Mucosa of rectum (tissue), 2 donors: ENCODE results near the gene ZNF248.
"Not testable (repeated sequence)": the region's sequence is repeated elsewhere in the genome, so short reads cannot be mapped to it uniquely, and the experiment has no call there.

Experiments
- H3K27ac ChIP-seq, 2 donors: one replicate each; pipeline ENCODE4 v1.7.0; 2013; ENCODE audit warnings: inconsistent platforms in 2 of 2, low read depth in 2 of 2, low read length in 2 of 2
- H3K27me3 ChIP-seq, 2 donors: one replicate each; pipeline ENCODE4 v1.7.0; 2013; ENCODE audit warnings: low read length in 2 of 2; ENCODE audit not compliant: control insufficient read depth in 2 of 2, insufficient read depth in 2 of 2
- H3K36me3 ChIP-seq, 2 donors: one replicate each; pipeline ENCODE4 v1.7.0; 2013; ENCODE audit warnings: low read length in 2 of 2; ENCODE audit not compliant: control insufficient read depth in 2 of 2, insufficient read depth in 2 of 2
- H3K4me1 ChIP-seq, 2 donors: one replicate each; pipeline ENCODE4 v1.7.0; 2013; ENCODE audit warnings: low read length in 2 of 2, mild to moderate bottlenecking in 1 of 2; ENCODE audit not compliant: control insufficient read depth in 2 of 2, insufficient read depth in 2 of 2
- H3K4me3 ChIP-seq, 2 donors: one replicate each; pipeline ENCODE4 v1.7.0; 2013; ENCODE audit warnings: low read length in 2 of 2
- H3K9ac ChIP-seq, 2 donors: one replicate each; pipeline ENCODE4 v1.7.0; 2013; ENCODE audit warnings: low read length in 2 of 2, low read depth in 1 of 2, mild to moderate bottlenecking in 1 of 2
- H3K9me3 ChIP-seq, 2 donors: one replicate each; pipeline ENCODE4 v1.7.0; 2013; ENCODE audit warnings: low read length in 2 of 2; ENCODE audit not compliant: control insufficient read depth in 2 of 2
- donor health status: healthy.
- donor health status: Normal muscosa, but diverticular disease.

Gene ZNF248

GRCh38 chr10:37865957-37866803 lies 8.8 kb upstream of the ZNF248 start:
- Histone ChIP-seq H3K4me1 (no peaks in the 10 kb centered on the region), H3K9me3 (no peaks in the 10 kb centered on the region), H3K4me3 (no peak overlapping the region), H3K27ac (no peak overlapping the region), H3K9ac (no peak overlapping the region), H3K36me3 (no peaks in the 10 kb centered on the region), H3K27me3 (no peaks in the 10 kb centered on the region)

- no peaks in the 10 kb centered on the region for H3K27me3 ChIP-seq
- H3K9me3 ChIP-seq = peaks cover 0 to 2% of the 10 kb centered on the region in 2 donors
- no peak overlapping the region for H3K4me3 ChIP-seq
- H3K27ac ChIP-seq = no peak overlapping the region
- no peaks in the 10 kb centered on the region for H3K36me3 ChIP-seq
- H3K9ac ChIP-seq = no peak overlapping the region
- H3K4me1 ChIP-seq = peaks cover 0 to 3% of the 10 kb centered on the region in 2 donors
These were observed 7.9 kb upstream of the ZNF248 start for GRCh38 chr10:37865264-37865663.

DNA sequence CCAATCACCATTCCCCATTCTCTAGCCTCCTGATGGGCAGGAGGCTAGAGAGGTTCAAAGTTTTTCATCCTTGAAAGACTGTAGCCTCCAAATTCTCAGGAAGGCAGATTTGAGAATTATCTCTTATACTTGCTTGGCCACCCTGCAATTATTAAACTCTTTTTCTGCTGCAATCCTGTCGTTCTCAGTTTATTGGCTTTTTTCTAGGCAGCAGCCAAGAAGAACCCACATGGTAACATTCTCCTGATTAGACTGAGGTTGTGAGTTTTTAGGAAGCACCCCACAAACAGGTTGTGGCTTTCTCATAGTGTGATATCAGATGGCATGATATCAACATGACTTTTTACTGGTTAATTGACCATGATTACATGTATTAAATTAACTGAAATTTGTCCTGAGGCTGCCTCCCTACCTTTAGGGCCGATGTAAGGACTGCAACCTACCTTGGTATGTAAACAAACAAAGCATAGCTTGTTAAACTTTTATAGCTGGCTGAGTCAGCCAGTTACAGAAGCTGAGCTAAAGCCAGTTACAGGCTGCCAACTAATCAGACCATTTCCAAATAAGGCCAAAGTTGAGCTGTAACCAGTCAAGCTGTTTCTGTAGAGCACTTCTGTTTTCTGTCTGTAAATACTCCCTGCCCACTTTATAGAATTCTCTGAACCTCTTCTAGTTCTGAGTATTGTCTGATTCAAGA lies 3.2 kb upstream of the ZNF248 start:
- peaks cover 8 to 14% of the 10 kb centered on the region in 2 donors for H3K4me1 ChIP-seq
- H3K9ac ChIP-seq = peak overlapping the region in 1 of 2 donors; percentile 1
- H3K36me3 ChIP-seq = no peaks in the 10 kb centered on the region
- no peaks in the 10 kb centered on the region for H3K27me3 ChIP-seq
- no peak overlapping the region for H3K4me3 ChIP-seq
- peaks cover 0 to 4% of the 10 kb centered on the region in 2 donors for H3K9me3 ChIP-seq
- H3K27ac ChIP-seq = peak overlapping the region; percentile 56 to 71

DNA sequence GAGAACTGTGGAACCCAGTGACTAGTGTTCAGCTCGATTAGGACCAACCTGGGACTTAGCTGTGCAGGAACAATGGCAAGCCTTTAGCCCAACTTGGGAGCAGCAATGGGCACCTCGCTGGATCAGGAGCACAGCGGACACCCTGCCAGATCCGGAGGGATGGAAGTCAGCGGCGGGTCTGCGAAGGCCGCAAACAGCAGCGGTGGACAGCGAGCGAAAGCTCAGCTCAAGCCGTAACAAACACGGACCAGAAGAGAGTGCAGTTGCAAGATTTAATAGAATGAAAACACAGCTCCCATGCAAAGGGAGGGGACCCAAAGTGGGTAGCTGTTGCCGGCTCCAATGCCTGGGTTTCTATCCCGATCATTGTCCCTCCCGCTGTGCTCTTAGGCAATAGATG lies 1.9 kb upstream of the ZNF248 start:
- not testable (repeated sequence) for H3K36me3 ChIP-seq, H3K27me3 ChIP-seq, H3K9me3 ChIP-seq, H3K4me3 ChIP-seq, H3K27ac ChIP-seq, H3K9ac ChIP-seq
- peaks cover 13 to 22% of the 10 kb centered on the region in 2 donors for H3K4me1 ChIP-seq

GRCh38 chr10:37856881-37857286 lies 526 bp downstream of the ZNF248 start:
- no peaks in the 10 kb centered on the region for H3K36me3 ChIP-seq
- H3K27me3 ChIP-seq = no peaks in the 10 kb centered on the region
- peak overlapping the region; percentile 95 to 97 for H3K4me3 ChIP-seq
- peak overlapping the region; percentile 95 to 100 for H3K9ac ChIP-seq
- peak overlapping the region; percentile 100 for H3K27ac ChIP-seq
- peaks cover 13 to 22% of the 10 kb centered on the region in 2 donors for H3K4me1 ChIP-seq
- peaks cover 0 to 4% of the 10 kb centered on the region in 2 donors for H3K9me3 ChIP-seq

DNA sequence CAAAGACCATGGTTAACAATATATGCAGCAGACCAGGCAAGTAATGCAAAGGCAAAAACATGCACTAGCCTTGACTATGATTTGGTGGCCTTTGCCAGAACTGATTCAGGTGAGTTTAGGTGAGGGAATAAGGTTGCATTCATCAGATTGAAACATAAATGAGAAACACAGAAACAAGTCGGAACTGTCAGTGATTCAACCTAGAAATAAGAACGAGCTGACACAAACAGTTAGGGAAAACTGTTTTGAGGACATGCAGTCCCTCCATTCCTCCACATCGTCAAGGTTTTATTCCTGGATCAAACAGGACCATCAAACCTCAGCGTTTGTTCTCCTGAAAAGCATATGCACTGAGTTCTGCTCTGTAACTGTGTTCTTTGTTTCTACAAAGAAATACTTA lies 1.8 kb downstream of the ZNF248 start:
- H3K9me3 ChIP-seq = peaks cover 0 to 4% of the 10 kb centered on the region in 2 donors
- no peaks in the 10 kb centered on the region for H3K36me3 ChIP-seq
- peak overlapping the region in 1 of 2 donors; percentile 46 for H3K4me3 ChIP-seq
- H3K27me3 ChIP-seq = no peaks in the 10 kb centered on the region
- no peak overlapping the region for H3K27ac ChIP-seq
- peak overlapping the region in 1 of 2 donors; percentile 6 for H3K9ac ChIP-seq
- peaks cover 13 to 21% of the 10 kb centered on the region in 2 donors for H3K4me1 ChIP-seq

- peaks cover 13 to 20% of the 10 kb centered on the region in 2 donors for H3K4me1 ChIP-seq
- no peaks in the 10 kb centered on the region for H3K9me3 ChIP-seq
- no peaks in the 10 kb centered on the region for H3K27me3 ChIP-seq
- no peak overlapping the region for H3K27ac ChIP-seq
- no peaks in the 10 kb centered on the region for H3K36me3 ChIP-seq
- H3K9ac ChIP-seq = no peak overlapping the region
- no peak overlapping the region for H3K4me3 ChIP-seq
These were observed 2.8 kb downstream of the ZNF248 start for GRCh38 chr10:37854626-37855025.

- no peak overlapping the region for H3K9ac ChIP-seq
- H3K9me3 ChIP-seq = no peaks in the 10 kb centered on the region
- peaks cover 3% of the 10 kb centered on the region in 2 donors for H3K36me3 ChIP-seq
- H3K4me1 ChIP-seq = no peaks in the 10 kb centered on the region
- no peak overlapping the region for H3K4me3 ChIP-seq
- H3K27ac ChIP-seq = no peak overlapping the region
- no peaks in the 10 kb centered on the region for H3K27me3 ChIP-seq
These were observed 12.8 kb downstream of the ZNF248 start for GRCh38 chr10:37844644-37845043.

- H3K9ac ChIP-seq = no peak overlapping the region
- peaks cover 28 to 38% of the 10 kb centered on the region in 2 donors for H3K36me3 ChIP-seq
- H3K4me3 ChIP-seq = no peak overlapping the region
- H3K9me3 ChIP-seq = peaks cover 2 to 4% of the 10 kb centered on the region in 2 donors
- no peak overlapping the region for H3K27ac ChIP-seq
- H3K27me3 ChIP-seq = no peaks in the 10 kb centered on the region
- H3K4me1 ChIP-seq = no peaks in the 10 kb centered on the region
These were observed 18.2 kb downstream of the ZNF248 start for GRCh38 chr10:37839243-37839642.
